HepG2 (cell line): ENCODE results near the gene SAMD13.

Experiments
- CTCF ChIP-seq: sonication (generic); formaldehyde crosslinking; IDR thresholded peaks from 2 replicates; pipeline ENCODE4 v1.5.0; 2020; ENCODE audit warnings: mild to moderate bottlenecking, missing genetic modification reagents, moderate library complexity
- MXD1 ChIP-seq: sonication (generic); formaldehyde crosslinking; IDR thresholded peaks from 2 replicates; pipeline ENCODE4 v1.4.0; 2020; ENCODE audit warnings: mild to moderate bottlenecking, missing genetic modification reagents
- MXI1 ChIP-seq: IDR thresholded peaks from 3 replicates; pipeline ENCODE4 v1.6.1; 2012; ENCODE audit warnings: low read depth, low read length, inconsistent platforms, borderline replicate concordance
- MYNN ChIP-seq: sonication (generic); formaldehyde crosslinking; IDR thresholded peaks from 2 replicates; pipeline ENCODE4 v1.4.0; 2020; ENCODE audit warnings: mild to moderate bottlenecking, low read depth, missing genetic modification reagents
- NR1H2 ChIP-seq: sonication (generic); formaldehyde crosslinking; IDR thresholded peaks from 2 replicates; pipeline ENCODE4 v1.8.1; 2022; ENCODE audit warnings: low read depth, missing genetic modification reagents, borderline replicate concordance
- PRDM10 ChIP-seq: sonication (generic); formaldehyde crosslinking; IDR thresholded peaks from 2 replicates; pipeline ENCODE4 v1.4.0; 2020; ENCODE audit warnings: low read depth, missing genetic modification reagents
- TAF1 ChIP-seq: sonication (generic); formaldehyde crosslinking; IDR thresholded peaks from 2 replicates; pipeline ENCODE4 v1.4.0; 2020; ENCODE audit warnings: missing genetic modification reagents
- TAF15 ChIP-seq: fragments of 200-400 bp; formaldehyde crosslinking; IDR thresholded peaks from one replicate; pipeline ENCODE4 v1.6.1; 2018; ENCODE audit warnings: mild to moderate bottlenecking, low read depth, low read length; ENCODE audit not compliant: poor library complexity, severe bottlenecking
- ZBTB44 ChIP-seq: sonication (generic); formaldehyde crosslinking; IDR thresholded peaks from 2 replicates; pipeline ENCODE4 v1.4.0; 2020; ENCODE audit warnings: missing genetic modification reagents
- ZNF253 ChIP-seq: sonication (generic); formaldehyde crosslinking; IDR thresholded peaks from 2 replicates; pipeline ENCODE4 v1.8.0; 2022; ENCODE audit warnings: mild to moderate bottlenecking, missing genetic modification reagents, borderline replicate concordance
- ZNF644 ChIP-seq: IDR thresholded peaks from 2 replicates; pipeline ENCODE4 v1.6.1; 2016; ENCODE audit warnings: low read depth

GRCh38 chr1:84339503-84339902 lies 38.0 kb downstream of the SAMD13 start:
- TF ChIP-seq MXI1 (no peak), NR1H2 (no peak), TAF15 (no peak), CTCF (CRISPR knock-in tag) (no peak), ZNF644 (no peak), MYNN (CRISPR knock-in tag) (no peak), TAF1 (CRISPR knock-in tag) (no peak), ZNF253 (CRISPR knock-in tag) (no peak), PRDM10 (CRISPR knock-in tag) (no peak), MXD1 (no peak), ZBTB44 (CRISPR knock-in tag) (no peak)
